ENCODE data around the gene GOT1. TPM values are rescaled to one million over a fixed set of nuclear protein-coding genes. Genes with fewer than 3 reads are reported as not detected.

Gene GOT1
- total RNA-seq: 16.4 TPM

GRCh38 chr10:99430451-99431189 lies at the start of gene GOT1:
GOT1 (minus strand) TSS chr10:99430624; CDS start chr10:99430565, 59 bp downstream.
- DNase-seq: peak; percentile 96

DNA sequence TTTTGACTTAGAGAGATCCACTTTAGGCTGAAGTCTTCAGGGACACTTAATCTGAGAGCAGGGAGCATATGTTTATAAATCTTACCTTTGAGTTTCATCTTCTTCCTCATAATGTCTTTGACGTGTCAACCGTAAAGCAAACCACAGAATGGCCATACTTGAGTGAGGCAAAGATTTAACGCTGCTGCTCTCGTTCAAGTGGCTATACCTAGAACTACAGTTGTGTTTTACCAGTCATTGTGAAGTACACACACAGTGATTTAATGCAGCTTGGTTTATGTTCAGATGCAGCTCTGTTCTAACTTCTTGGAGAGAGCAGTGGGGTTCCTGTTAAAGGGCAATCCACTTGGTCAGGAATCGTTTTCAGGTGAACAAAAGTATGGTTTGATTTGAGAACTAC lies 39.9 kb upstream of the GOT1 start:
- no peak for DNase-seq

DNA sequence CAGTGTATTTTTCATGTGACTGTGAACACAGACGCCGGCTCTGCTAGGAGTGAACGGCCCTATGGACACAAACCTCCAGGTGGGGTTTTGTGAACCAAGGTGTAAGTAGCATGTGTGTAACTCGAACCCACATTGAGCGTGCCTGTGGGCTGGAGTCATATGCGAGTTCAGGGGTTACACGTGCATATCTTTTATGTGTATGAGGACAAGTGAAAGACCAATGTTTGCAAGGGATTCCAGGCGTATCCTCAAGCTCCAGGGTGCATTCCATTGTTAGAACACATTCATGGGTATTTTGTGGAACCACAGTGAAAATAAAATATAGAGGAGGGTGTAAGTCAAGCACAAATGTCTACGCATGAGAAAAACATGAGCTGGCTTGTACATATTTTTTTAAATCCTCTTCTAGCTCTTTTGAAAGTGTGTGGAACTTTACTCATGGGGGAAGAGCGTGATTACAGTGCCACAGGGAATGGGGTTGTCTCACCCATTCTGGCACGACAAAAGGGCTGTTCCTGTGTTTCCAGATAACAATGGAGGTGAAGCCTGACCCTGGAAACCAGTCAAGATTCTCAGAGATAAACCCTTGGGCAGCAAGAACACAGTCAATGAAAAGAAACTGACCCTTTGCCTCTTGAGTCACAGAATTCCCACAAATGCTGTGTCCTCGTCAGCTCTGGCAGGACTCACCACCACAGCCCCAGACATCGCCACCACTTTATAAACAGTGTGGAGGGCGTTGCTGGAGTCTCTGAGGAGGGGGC lies 37.0 kb upstream of the GOT1 start:
- no peak for DNase-seq

GRCh38 chr10:99466632-99467223 lies 36.3 kb upstream of the GOT1 start:
- no peak for DNase-seq

GRCh38 chr10:99461230-99461629 lies 30.8 kb upstream of the GOT1 start:
- DNase-seq: no peak

DNA sequence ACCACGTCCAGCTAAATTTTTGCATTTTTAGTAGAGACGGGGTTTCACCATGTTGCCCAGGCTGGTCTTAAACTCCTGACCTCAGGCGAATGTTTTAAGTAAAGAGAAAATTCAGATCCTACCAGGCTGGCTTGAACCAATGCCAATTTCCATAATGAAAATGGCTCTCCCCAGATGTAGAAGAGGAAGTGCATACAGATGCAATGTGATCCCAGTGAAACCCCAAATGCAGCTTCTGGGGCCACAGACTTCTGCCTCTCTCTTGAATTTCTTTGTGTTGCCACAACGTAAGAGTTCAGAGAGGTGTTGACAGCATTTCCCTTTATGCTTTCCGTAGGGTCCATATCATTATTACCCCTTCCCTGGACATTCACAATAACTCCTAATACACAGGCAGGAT lies 29.6 kb upstream of the GOT1 start:
- DNase-seq: no peak

DNA sequence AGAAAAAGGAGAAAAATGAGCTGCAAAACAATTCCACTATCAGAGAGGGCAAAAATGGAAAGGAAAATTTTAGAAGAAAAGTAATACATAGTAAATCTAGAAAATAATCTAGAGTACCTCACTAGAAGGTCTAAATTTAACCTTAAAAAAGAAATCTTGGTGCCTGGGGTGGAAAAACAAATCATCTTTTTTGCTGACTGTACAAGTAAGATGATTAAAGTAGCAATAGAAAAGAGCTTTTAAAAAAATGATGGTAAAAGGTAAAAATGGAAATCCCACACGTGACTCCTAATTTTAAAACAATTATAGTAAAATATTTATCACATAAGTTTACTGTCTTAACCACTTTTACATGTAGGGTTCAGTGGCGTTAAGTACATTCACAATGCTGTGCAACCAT lies 28.8 kb upstream of the GOT1 start:
- DNase-seq: no peak

GRCh38 chr10:99457813-99458212 lies 27.4 kb upstream of the GOT1 start:
- no peak for DNase-seq

DNA sequence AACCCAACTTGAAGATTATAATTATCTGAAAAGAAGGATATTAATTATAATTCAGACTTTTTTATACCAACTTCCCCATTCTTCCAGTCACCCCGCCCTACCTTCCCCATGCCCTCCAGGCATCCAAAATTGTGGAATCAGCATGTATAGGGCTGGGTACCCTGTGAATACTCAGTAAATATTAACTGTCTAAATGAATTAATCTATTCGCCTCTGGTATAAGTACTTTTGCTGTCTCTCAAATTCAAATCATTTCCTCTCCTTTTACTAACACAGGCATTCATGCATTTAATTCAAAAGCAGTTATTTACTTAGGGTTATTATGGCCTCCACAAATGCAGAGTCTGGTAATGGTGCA lies 26.5 kb upstream of the GOT1 start:
- DNase-seq: no peak

DNA sequence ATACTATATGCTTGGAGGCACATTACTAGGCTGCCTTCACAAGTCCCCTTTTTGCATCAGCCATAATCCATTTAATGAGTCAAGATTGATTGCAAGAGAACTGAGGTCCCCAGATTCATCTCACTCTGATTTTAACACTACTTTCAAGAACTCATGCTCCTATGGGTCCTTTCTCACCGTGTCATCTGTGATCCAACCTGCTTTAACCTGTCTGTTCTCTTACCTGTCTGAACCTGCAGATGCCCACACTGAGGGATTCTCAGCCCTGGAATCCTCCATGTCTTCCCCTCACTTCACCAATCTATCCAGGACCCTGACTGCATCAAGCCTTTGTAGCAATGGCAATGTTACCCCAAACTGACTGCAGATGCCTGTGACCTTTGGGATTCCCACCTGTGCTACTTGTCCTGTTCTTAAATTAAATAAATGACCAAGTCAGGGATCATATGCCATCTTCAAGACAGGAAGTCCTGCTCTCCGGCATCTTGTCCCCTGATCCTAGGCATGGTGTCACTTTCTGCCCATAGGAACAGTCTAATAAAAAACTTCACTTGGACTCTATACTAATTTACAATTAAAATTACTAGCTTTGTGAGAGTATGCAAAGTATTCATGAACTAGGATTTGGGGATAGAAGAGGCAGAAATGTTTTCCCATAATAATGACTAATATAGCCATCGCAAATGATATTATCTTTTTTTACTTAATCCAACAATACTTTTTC lies 25.9 kb upstream of the GOT1 start:
- DNase-seq: no peak

DNA sequence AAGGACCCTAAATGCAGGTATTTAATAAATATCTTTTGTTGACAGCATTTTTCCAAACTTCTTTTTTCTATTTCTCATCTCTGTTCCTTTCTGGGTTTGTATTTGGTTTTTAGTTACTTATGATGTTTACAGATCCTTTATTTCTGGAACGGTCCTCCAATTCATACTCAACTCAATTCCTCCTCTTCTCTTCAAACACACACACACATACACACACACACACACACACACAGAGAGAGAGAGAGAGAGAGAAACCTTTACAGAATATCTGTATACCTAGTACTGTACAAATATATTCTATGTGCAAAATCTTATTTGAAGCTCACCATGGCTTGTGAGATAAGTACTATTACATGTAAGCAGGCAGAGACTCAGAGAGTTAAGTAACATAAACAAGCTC lies 21.6 kb upstream of the GOT1 start:
- no peak for DNase-seq

GRCh38 chr10:99451499-99451788 lies 21.0 kb upstream of the GOT1 start:
- no peak for DNase-seq

- no peak for DNase-seq
Observed at GRCh38 chr10:99450624-99451498, 20.4 kb upstream of the GOT1 start.

DNA sequence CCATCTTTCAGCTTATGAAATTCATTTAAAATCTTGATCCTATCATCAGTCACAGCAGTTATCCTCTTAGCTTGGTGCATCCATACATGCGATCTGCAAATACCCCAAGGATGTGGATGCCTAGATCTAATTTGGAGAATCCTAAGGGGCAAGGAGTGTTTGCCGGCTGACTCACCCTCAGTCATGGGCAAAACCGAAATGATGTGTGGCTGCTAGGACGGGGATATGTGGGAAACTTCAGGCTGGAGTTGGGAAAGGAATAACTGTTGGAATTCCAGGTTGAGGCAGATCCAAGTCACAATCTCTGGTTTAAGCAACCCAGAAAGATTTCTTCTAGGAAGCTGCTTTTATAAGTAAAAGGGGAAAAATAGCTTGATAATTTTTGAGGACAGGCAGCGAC lies 19.7 kb upstream of the GOT1 start:
- DNase-seq: no peak

DNA sequence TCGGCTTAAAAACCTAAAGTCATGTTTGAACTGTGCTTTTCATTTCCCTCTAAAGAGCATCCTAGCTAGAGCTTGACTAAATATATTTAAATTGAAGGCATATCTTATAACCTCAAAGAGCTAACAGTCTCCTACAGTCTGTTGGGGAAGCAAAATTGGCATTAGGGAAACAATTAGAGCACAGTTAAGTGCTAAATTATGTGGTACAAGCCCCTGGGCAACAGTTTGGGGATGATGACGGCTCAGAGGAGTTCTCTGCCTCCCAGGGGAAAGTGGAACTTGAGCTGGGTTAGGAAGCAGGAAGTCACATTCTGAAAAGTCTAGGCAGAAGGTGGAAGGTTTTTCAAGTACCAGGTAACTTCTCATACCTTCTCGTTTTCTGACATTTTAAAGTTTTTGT lies 18.6 kb upstream of the GOT1 start:
- no peak for DNase-seq

- DNase-seq: no peak
Observed at GRCh38 chr10:99444383-99445045, 14.1 kb upstream of the GOT1 start.

DNA sequence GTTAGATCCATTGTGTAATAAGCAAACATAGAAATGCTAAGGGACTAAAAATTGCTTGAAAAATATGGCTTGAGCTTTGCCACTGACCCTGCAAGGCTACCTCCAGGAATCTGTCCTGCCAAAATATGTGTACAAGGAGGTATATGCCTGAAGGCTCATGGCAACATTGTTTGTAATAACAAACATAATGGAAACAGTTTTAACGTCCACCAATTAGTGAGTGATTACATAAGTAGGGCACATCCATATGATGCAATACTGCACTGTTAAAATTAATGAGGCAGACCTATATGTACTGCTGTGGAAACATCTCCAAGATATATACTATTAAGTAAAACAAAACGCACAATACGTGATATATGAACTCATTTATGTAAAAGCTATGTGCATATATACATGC lies 13.1 kb upstream of the GOT1 start:
- no peak for DNase-seq

GRCh38 chr10:99442394-99442793 lies 12.0 kb upstream of the GOT1 start:
- no peak for DNase-seq

GRCh38 chr10:99438890-99439289 lies 8.5 kb upstream of the GOT1 start:
- DNase-seq: no peak

GRCh38 chr10:99435986-99436638 lies 5.7 kb upstream of the GOT1 start:
- no peak for DNase-seq

GRCh38 chr10:99433378-99434020 lies 3.1 kb upstream of the GOT1 start:
- DNase-seq: no peak

All from occipital lobe (tissue), 2 donors.